SH-SY5Y (cell line): ENCODE results near the gene RSPO4.

ENCODE experiments used
- GATA2 ChIP-seq: IDR thresholded peaks from 2 replicates; pipeline ENCODE4 v1.6.1; 2011; ENCODE audit warnings: mild to moderate bottlenecking, low read depth, low read length
- GATA3 ChIP-seq: IDR thresholded peaks from 2 replicates; pipeline ENCODE4 v1.6.1; 2011; ENCODE audit warnings: low read depth, mild to moderate bottlenecking, low read length, moderate library complexity

The RSPO4 gene

DNA sequence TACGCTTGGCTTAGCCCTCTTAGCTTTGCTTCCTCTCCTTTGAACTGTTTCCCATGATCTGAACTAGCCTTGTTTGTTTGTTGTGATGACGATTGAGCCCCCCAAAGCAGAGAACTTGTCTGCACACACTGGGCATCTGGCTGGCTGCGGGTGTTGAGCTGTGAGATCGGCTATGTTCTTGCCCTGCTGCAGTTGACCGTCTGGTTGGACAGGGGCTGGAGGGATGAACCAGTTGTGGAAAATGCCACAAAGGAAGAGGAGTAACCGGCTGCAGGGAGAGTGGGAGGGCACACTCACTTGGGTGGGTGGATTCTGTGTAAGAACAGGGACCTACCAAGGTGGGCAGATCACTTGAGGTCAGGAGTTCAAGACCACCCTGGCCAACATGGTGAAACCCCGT is 12.4 kb upstream of the RSPO4 start:
- TF ChIP-seq GATA2 (no peak), GATA3 (no peak)

DNA sequence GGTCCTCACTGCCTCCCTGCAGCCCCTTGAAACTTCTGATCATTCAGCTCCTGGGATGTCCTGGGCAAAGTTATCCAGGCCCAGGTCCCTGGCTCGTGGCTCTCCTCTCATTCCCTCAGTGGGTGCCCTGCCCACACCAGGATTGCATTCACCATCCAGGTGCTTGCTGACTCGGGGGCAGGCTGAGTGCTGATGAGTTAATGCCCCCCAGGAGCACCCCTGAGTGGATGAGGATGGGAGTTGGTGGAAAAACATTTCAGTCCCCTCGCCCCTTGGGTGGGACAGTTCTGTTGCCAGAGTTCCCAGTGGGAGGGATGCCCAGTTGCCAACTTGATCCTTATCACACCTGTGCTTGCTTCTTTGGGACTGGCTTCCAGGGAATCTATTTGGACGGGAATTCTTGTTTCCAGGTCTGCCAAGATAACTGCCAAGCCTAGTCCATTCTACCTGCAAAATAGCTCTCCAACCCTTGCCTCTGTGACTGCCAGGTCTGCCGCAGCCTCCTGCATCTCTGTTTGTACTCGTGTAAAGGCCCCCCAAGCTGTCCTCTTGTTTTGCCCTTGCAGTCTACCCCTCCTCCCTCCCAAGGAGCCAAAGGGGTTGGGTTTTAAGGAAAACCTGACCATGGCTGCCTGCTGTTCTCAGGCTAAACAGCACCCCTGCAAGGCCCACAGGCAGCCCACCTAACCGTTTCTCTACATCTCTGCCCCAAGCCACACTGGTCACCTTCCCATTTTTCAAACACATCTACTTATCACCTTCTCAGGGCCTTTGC is 11.6 kb upstream of the RSPO4 start:
- TF ChIP-seq GATA2: no peak
- TF ChIP-seq GATA3: no peak

DNA sequence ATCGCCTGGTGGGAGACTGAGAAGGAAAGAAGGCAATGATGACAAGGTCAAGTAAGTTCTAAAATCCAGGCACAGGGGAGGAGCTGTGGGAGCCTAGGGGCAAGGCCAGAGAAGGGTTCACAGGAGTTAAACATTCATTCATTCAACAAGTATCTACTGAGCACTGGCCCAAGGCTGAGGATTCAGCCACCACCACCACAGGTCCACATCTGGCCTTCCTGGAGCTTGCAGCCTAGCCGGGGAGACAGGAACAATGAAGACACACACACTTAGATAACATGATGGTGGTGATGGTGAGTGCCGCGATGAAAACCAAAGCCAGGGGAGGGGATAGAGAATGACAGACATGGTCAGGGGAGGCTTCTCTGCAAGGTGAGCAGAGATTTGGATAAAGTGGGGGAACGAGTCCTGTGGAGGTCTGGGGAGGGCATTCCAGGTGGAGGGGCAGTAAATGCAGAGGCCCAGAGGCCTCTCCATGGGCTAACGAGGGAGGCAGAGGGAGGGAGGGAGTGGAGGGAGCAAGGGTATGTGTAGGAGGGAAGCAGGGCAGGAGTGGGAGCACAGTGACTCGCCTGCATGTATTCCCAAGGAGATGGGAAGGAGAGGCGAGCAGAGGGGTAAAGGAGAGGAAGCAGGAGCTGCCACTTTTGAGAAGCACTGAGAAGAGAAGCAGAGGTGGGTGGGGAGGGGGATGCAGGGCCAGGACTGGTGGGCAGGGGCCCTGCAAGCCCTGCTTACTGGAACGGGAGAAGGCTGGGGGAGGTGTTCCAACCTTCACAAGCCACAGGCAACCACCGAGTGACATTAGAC is 10.5 kb upstream of the RSPO4 start:
- no peak for TF ChIP-seq GATA2
- TF ChIP-seq GATA3: no peak

DNA sequence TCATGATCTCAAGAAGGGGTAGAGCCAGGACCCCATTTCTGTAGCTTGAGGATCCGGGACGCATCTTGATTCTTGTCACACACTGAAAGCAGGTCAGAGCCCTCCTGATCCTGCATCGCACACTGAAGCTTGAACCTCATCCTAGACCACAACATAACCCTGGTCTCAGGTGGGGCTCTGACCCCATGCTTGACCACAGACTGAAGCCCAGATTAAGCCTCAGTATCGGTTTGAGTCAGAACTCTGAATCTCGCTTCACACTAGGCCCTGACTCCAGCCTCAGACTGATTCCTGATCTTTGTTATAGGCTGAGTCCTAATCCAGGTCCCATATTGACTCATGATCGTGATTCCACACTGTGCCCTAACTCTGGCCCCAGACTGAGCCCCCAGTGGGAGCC is 8.5 kb upstream of the RSPO4 start:
- TF ChIP-seq GATA2 (no peak), GATA3 (no peak)

DNA sequence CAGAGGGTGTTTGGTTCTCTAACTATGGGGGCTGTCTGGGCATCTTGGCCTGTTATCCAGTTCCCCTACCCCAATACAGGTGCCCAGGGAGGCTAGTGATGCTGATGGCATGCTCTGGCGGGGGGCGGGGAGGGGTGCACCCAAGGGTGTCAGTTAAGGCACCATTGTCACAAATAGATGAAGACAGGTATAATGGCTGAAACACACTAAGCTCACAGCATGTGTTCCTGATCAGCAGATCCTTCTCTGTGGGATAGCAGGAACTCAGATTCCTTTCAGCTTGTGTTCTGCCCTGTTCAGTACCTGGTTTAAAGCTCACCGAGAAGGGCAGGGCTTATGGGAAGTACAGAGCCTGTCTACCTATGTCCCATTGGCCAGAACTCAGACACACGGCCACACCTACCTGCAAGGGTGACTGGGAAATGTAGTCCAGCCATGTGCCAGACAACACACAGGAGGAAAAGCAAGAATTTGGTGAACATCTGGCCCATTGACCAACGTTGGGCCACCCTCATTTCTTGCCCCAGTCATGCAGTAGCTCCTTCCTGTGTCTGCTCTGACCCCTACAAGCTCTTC is 3.4 kb upstream of the RSPO4 start:
- TF ChIP-seq GATA2: no peak
- TF ChIP-seq GATA3: no peak

DNA sequence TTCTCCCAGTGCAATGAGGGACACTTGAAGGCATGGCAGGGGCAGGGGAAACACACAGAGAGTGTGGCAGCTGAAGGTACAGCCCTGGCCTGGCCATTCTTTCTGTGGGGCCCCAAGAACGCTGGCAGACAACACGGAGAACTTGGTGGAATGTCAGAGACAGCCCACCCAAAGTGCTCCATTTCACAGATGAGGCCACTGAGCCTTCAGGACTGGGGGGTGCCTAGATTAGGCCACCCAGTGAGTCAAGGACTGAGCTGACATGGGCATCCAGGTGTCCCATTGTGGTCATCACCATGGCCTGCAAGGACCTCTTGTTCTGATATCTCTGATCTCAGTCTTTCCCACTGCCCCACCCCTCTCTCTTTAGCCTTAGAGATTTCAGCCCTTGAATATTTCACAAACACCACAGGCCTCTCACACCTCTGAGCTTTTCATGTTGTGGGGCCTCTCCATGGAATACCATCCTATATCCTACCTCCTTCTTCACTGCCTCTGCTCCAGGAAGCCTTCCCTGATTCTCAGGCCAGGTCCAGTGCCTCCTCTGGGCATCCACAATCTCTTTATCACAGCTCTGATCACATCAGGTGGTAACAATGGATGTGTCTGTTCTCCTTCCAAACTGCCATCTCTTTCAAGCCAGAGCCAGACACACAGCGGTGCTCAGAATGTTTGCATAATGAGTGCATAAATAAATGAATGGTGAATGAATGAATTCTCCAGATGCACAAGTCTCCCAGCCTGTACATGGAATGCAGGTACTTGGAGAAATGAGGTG is 2.0 kb upstream of the RSPO4 start:
- TF ChIP-seq GATA2: peak; percentile 55; the same call in 1 of the 2 replicates
- TF ChIP-seq GATA3: no peak

DNA sequence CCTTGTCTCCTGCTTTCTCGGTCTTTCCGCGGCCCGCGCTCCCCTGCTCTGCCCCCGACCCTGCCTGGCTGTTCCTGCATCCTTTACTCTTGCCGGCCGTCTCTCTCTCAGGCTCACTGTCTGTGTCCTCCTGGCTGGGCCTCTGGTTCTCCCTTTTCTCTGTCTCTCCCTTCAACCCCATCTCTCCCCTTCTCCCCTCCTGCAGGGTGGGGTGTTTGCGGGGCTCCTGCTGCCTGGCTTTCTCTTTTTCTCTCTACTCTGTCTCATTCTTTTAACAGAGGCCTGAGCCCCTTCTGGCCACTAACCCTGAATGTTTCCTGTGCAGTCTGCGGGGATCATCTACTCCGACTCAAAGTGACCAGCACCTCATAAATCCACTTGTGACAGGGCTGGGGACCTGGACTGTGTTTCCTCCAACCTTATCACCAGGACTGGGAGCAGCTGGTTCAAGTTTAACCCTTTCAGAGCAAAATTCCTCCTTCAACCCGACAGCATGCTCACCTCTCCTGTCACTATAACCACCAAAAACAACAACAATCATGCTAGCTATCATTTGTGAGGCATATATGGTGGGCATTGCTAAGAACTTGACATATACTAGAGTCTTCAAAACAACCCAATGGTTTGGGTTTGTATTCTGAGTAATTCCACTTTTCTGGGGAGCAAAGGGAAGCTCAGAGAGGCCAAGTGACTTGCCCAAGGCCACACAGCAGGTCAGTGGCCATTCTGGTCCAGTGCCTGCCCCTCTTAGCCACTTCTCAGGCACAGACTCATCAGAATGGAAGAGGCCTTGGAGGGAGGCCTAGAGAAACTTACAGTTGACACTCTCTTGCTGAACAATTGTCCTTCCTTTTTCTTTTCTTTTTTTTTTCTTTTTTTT is 811 bp upstream of the RSPO4 start:
- TF ChIP-seq GATA3: no peak
- peak; percentile 33; the same call in 1 of the 2 replicates for TF ChIP-seq GATA2

DNA sequence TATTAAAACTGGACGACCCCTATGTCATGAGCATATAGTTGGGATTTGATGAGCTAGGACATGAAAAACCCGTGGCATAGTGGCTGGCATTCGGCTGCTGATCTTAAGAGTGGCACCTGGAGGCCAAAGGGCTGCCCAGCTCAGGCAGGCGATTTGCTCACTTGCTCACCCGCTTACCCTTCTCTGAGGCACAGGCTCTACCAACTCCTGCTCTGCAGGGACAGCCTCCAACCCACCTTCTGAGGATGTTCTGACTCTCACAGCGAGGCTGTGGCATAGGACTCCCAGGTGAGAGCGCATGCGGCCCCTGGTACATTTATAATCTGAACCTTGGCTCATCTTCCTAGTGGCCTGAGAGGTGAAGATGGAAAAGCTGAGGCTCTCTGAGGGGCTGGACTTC is 995 bp downstream of the RSPO4 start:
- TF ChIP-seq GATA3: no peak
- TF ChIP-seq GATA2: no peak

DNA sequence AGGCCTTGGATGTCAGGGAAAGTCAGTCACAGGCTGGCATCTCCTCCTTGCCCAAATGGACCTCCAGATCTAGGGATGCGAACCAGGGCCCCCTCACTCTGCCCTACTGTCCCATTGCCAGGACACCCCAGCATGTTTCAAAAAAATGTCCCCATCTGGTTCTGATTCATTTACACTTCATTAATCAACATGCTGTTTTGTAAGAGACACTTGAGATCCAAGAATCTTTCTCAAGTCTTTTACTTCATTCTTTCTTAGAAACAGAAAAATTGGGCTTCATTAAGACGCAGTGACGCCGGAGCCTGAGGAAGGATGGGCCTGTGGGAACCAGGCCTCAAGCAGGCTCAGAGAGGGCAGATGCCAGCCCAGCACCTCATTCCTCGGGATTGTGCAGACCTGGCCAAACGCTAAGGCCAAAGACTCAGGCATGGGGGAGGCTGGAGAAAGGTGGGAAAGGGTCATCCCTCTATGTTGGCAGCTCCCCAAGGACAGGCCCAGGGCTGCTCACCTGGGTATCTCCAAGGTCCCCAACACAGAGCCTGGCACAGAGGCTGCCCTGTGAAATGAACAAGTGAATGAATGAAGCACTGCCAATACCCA is 3.8 kb downstream of the RSPO4 start:
- no peak for TF ChIP-seq GATA3
- TF ChIP-seq GATA2: no peak

DNA sequence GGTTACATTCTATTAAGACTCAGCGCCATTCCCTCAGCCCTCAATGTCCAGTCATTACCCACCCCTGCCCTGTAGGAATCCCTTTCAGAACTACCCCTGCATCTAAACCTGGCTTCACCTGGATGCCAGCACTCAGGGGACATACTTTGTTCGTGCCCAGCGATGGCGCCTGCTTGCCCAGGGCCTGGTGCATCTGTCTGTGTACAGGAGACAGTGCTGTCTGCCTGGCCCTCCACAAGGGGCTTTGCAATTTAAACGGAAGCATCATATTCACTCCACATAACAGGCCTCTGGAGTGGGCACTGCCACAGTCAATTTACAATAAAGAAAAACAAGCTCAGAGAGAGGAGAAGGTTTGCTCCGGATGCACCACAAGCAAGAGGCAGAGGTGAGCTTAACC is 4.6 kb downstream of the RSPO4 start:
- TF ChIP-seq GATA2 (no peak), GATA3 (no peak)

DNA sequence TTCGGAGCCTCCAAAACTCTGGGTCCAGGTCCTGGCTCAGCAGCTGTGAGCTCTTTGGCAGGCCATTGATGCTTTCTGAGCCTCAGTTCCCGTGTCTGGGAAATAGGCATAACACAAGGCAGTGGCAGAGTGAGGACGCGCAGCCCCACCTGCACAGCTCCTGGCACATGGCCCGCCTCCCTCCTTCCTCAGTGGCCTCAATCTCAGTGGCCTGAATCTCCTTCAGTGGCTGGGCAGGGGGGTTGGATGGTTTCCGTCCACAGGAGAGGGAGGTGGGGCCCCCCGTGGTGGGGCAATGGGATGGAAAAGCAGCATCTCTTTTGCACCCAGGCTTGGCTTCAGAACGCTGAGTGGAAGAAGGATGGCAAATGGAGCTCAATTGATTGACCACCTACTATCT is 5.1 kb downstream of the RSPO4 start:
- TF ChIP-seq GATA2 (no peak), GATA3 (no peak)

DNA sequence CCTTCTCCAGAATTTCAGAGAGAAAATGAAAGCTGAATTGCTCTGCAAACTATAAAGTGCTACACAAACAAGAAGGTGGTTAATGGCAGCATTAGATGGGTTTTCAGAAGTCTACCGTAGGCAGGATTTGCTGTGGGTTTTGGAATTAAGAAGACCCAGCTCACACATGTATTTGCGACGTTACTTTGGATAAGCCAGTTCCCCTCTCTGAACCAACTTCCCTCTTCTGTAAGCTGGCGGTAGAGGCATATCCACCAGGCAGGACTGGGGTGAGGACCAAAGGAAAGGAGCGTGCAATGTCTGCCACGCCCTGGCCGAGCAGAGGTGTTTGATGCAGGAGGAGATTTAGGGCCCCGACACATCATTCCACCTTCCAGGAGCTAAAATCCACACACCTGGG is 6.9 kb downstream of the RSPO4 start:
- no peak for TF ChIP-seq GATA3
- TF ChIP-seq GATA2: no peak
